GM19328 (cell line): Measurements from ENCODE around the gene GLYATL1B.
"Not testable (repeated sequence)": the region's sequence is repeated elsewhere in the genome, so short reads cannot be mapped to it uniquely, and the experiment has no call there.

Experiments
- ATAC-seq: cut with Tn5 transposase; IDR thresholded peaks from one replicate; pipeline ENCODE4 v1.9.1; 2021; ENCODE audit warnings: mild to moderate bottlenecking, moderate library complexity; ENCODE audit not compliant: unreplicated experiment

GLYATL1B gene

DNA sequence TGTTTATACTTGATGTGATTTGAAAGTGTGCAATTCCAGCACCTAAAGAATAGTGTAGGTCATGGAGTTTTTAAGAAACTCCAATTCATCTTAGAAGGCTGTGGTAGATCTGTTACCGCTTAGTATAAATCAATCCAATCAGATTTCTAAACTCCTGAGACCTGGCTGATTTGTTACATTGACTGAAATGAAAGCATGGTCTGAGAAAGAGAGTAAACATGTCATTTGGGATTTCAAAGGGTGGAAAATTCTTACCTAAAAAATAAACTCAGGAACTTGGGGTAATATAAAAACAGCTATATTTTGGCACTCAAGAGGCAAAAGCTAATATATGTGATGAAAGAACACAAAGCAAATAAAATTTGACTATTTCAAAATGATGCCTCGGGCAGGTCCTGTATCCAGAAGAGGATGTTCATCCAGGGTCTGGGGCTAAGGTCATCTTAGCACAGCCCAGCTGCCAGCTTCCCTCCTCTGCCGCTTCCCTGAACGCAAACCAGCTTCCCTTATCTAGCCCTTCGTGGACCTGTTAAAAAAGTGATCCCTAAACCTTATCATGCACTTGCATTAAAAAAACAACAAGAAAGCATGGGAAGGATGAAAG, 10.0 kb downstream of the GLYATL1B start:
- not testable (repeated sequence) for ATAC-seq

DNA sequence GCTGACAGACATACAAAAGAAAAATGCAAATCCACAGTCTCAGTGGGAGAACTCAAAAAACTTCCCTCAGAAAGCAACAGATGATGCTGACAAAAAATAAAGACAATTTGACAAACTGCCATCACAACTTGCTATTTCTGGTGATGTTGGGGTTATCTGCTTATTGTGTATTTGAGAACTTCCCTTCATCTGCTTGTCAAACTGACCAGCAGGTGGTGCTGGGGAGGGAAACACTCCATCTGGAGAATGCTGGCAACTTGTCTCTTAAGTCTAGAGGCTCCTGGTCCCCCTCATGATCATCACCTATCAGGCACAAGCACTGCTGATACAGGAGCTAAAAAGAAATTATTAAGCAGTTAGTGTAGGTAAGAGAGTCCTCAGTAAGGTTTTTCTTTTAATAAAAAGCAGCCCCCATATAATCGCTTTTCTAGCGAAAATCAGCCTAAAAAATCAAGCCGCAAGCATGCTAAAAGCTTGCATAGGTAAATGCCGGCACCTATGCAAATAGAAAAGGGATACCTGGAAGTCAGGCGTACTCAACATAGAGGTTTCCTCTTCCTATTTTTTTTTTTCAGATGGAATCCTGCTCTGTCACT, 11.1 kb downstream of the GLYATL1B start:
- no peak for ATAC-seq

DNA sequence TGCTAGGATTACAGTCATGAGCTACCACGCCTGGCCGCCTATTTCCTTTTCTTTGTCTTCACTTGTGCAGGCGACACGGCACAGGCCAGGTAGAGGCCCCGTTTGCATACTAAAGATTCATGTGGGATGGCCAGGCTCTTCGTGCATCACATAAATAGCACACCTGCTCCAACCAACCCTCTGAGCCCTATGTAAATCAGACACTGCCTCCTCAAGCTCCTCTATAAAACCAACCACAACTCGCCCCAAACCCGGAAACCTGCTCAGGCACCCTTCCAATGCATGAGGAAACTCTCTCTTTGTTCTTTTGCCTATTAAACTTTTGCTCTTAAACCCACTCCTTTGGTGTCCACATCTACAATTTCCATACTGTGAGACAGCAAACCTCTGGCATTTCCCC, 11.8 kb downstream of the GLYATL1B start:
- ATAC-seq = not testable (repeated sequence)

DNA sequence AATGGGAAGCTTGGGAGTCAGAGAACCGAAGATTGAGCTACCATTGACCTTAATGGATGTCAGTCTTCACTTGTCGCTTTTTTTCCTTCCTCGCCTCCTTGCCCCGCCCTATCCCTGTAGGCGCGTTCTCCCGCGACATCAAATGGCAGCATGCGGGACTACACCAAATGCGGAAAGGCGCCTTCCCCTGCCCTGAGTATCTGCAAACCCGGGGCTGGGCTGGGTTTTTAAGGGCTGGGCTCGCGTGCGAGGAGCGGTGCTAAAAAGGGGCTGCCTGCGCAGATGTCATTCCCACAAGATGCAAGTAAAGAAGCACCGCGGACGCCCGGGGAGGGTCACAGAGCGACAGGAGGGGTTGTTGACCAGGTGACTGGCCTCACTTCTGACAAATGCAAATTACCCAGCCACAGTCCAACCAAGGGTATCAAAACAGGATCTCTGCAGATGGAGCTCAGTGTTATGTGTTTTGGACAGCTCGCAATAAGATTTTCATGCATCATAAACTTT, 16.2 kb downstream of the GLYATL1B start:
- ATAC-seq = peak; percentile 45

- ATAC-seq = peak; percentile 71
Observed at GRCh38 chr11:59106363-59107336, 20.5 kb downstream of the GLYATL1B start, which contains the start of gene FAM111B. TSS of gene FAM111B (plus strand) at chr11:59107237. CDS start at chr11:59109626, 2,389 bp downstream.

DNA sequence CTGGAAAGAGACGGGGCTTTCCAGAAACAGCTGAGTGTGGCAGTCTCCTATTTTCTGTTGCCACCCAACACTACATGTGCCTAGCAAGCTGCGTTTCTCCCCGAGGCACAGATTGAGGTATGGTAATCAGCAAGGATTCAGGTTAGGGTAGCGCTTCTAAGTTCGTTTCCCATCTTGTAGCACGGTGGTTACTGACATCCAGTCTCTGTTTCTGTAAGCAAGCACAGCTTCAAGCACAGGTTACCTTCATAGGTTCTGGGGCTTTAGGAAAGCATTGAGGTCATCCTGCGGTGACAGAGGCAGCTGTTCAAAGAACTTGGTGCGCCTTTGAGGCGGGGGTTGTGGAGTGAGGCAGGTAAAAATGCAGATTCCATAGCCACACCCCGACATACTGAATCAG, 21.6 kb downstream of the GLYATL1B start:
- not testable (repeated sequence) for ATAC-seq

DNA sequence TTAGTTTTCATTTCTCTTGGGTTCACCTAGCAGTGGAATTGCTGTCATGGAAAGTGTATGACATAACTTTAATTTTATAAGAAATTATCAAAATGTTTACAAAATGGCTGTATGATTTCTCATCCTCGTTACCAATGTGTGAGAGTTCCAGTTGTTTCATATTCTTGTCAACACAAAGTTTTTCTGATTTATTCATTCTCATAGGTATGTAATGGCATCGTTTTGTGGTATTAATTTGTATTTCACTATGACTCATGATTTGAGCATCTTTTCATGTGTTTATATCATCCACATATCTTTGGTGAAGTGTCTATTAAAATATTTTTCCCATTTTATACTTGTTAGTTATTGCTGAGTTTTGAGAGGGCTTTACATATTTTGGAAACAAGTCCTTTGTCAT, 26.4 kb downstream of the GLYATL1B start:
- no peak for ATAC-seq

- no peak for ATAC-seq
Observed at GRCh38 chr11:59114344-59114743, 28.2 kb downstream of the GLYATL1B start.

DNA sequence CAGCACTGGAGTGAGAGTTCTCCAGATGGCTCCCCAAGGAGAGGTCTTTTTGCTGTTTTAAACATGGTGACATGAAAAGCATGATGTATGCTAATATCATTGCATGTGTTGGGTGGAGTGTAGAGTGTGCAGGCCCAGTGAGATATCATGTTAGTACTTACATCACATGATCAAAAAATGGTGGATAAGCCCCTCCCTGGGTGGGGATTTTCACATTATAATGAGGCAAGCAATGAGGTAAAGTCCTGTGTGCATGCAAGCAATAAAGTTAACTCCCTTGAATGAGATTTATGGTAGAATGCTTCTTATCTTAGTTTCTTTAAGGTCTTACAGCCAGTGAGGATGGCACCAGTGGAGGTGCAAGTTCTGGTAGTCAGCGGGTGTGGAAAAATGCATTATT, 29.4 kb downstream of the GLYATL1B start:
- ATAC-seq = no peak

DNA sequence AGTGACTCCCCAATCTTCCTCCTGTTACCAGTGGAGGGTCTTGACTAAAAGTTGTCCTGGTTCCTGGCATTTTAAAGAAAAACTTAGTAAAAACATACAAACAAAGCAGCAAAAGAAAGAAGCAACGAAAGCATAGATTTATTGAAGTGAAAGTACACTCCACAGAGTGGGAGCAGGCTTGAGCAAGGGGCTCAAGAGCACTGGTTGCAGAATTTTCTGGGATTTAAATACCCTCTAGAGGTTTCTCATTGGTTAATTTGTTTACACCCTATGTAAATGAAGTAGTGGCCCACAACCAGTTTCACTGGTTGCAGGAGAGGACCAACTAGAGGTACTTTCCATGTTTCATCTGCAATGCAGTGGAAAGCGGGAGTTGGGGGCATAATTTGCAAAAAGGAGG, 31.7 kb downstream of the GLYATL1B start:
- ATAC-seq = no peak

DNA sequence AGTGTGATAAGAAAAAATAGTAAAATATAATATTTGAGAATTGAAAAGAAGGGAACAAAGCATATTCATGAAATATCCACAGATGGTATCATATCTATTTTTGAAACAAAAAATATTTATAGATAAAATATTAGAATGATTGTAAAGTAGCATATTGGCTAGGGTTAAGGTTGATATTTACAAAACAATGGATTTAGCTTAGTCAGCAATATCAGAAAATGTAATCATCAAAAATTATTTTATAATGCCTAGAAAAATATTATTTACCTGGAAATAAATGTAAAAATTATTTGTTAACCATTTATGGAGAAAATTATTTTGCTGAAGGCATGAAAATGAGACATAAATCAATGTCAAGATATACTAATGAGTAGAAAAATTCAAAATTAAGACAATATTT, 33.7 kb downstream of the GLYATL1B start:
- no peak for ATAC-seq

GRCh38 chr11:59135648-59136461, 49.7 kb downstream of the GLYATL1B start:
- ATAC-seq = peak; percentile 91

GRCh38 chr11:59136551-59136950, 50.4 kb downstream of the GLYATL1B start:
- ATAC-seq = not testable (repeated sequence)

GRCh38 chr11:59137190-59137589, 51.1 kb downstream of the GLYATL1B start:
- no peak for ATAC-seq

GRCh38 chr11:59138643-59139042, 52.5 kb downstream of the GLYATL1B start:
- ATAC-seq = no peak

- no peak for ATAC-seq
Observed at GRCh38 chr11:59141191-59141590, 55.1 kb downstream of the GLYATL1B start.

DNA sequence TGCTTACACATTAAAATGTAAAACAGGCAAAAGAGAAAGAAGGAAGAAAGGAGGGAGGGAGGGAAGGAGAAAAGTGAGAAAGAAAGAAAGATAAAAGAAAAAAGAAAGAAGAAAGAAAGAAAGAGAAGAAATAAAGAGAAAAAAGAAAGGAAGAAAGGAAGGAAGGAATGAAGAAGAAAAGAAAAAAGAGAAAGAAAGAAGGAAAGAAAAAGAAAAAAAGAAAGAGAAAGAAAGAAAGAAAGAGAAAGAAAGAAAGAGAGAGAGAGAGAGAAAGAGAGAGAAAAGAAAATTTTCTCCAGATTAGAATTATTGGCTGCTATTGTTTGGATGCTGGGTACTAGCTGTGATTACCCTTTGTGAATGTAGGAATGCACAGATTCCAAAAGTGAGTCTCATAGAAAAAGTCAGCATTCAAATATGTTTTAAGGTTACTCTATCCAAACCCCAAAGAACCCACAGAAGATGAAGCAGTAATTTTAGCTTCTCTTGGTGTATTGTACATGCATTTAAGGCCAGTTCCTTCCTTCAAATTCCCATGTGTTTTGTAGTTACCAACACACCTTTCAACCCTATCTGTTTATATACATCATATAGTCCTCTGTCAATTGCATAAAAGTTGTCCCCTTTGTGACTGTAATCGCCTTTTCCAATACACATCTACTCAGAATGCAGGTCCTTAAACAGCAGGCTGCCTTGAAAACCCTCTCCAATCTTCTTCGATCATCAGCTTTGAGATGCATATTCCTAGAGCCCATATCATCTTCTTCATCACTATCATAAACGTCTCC, 55.8 kb downstream of the GLYATL1B start:
- no peak for ATAC-seq

DNA sequence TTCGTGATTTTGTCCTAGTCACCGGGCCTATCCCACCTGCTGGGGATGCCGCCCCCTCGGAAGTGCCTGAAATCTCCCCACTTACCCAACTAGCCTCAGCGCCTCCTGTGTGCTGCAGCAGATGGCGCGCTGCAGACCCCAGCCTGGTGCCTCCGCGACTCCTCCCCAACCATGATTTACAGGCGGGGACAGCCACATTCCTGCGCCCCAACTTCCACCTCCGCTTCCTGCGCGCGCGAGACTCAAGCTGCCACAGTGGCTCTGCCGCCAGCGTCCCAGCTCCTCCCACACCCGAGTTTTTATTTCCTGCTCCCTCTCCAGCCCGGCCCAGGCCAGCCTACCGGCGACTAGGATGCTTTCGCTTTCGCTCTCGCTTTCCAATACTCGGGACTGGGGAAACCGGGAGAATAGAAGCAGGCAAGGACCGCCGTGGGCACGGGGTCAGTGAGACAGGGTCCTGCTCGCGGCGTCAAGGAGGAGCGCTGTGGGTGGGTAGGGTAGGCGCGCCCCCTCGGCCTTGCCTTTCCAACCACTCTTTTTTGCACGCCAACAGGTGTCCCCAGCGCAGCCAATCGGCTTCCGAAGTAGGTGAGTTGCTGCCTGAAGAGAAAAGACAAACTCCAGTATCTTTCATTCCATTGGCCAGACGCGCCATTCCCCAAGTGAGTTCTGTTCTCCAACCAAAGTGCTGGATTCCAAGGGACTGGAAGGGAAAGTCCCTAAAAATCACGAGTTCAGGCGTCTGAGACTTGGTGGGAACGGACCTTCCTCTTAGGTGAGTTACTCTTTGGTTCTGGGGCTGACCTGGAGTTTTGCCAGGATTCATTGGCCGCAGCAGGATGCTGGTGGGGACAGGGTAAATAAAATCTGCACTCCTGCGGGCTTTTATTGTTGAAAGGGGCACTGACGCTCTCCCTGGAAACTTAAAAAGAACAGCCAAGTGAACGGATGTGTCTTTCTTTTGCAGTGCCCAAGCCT, 56.7 kb downstream of the GLYATL1B start, which contains the start of gene FAM111A:
TSS of gene FAM111A (plus strand) at position 327 of the 978 bp plus-strand sequence. CDS start 6,017 bp downstream, outside the sequence.
- ATAC-seq = peak; percentile 65
